SK-N-SH treated with all-trans-retinoic acid at 6 μM for 48 hours (cell line): ENCODE data around the gene CALML5.

Source experiments
- OSR1 ChIP-seq: fragments of 250-450 bp; sonication (Bioruptor Pico); IDR thresholded peaks from 2 replicates; pipeline ENCODE4 v1.8.0; 2022; ENCODE audit warnings: moderate library complexity, mild to moderate bottlenecking, inconsistent platforms
- RARB ChIP-seq: fragments of 250-450 bp; sonication (Bioruptor Pico); IDR thresholded peaks from 2 replicates; pipeline ENCODE4 v1.8.0; 2021; ENCODE audit warnings: mild to moderate bottlenecking, moderate library complexity

- TF ChIP-seq RARB (no peak), OSR1 (no peak)
Measured at GRCh38 chr10:5480162-5480941, 19.0 kb downstream of the CALML5 start.
